NCI-H146 treated with DMSO at 0.1 percent for 48 hours (cell line): ENCODE measurements around the gene LDLRAD4.

ENCODE experiments used
- DNase-seq: peaks from one replicate; lab custom pipeline; 2025; ENCODE audit not compliant: unreplicated experiment; lab: John Stamatoyannopoulos, UW

Gene LDLRAD4

DNA sequence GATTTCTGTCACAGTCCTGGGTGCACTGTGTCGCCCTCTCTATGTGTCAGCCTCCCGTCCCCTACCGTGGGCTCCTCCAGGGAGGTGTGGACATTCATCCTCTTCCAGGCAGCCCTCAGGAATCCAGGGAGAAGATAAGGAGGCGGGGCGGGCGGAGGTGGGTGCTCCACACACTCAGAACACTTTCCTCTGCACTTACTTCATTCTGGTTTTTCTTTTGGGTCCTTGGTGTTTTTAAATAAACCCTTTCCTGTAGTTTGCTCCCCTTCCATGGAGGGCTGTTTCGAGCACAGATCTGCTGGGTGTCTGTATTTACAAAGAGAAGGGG, 323.9 kb downstream of the LDLRAD4 start:
- no peak for DNase-seq

GRCh38 chr18:13543144-13543543, 324.6 kb downstream of the LDLRAD4 start:
- DNase-seq = no peak

DNA sequence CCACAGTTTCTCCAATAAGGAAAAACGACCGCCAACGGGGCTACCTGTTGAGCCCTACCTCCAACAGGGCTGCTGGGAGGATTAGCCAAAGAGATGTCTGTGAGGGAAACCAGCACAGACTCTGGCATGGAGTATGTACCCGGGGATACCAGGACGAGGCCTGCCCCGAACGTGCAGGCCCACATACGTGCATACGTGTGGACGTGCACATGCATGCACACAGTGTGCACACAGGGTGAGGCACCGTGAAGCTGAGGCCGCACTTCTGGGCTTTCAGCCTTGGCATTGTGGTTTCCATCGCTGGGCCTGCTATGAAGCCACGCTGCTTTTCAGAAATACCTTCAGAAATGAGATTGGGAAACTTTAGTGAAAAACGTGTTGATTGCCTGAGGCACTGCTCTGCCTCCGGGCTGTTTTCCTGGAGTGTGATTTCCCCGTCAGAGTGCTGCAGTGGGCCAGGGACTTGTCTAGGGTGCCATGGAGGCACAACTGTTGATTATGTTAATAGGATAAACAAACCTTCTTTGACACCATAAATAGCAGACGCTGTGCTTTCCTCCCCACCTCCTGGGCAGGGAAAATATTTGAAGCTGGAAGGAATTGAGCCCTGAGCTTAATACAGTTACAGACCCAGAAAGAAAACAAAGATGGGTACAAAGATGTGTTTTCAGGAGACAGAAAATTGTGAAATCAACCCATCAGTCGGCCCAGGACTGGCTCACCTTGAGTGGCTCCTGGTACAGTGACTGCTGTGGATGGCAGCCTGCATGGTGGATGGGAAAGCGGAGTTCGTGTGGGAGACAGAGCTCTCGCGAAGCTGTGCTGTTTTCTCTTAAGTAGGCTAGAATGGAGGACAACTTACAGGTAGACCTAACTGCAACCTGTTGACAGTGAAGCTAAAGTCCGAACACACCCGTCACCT, 325.5 kb downstream of the LDLRAD4 start:
- DNase-seq = no peak

- DNase-seq = no peak
Measured at GRCh38 chr18:13544953-13545352, 326.4 kb downstream of the LDLRAD4 start.

DNA sequence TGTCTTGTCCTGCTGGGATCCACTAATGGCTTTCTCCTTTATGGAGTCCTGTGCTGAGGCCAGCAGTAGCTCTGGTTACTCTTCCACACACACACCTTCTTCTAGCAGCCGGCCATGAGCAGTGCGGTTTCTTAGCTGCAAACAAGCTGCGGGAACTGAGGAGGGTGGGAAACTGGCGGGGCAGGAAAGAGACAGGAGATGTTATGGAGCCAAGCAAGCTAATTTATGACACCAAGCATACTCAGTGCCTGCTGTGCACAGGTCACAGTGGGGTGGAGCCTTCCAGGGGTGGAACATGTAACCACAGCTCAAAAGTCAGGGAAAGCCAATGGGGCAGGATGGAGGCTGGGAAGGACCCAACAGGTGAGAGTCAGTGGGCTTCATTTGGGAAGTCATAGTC, 327.0 kb downstream of the LDLRAD4 start:
- DNase-seq = no peak

DNA sequence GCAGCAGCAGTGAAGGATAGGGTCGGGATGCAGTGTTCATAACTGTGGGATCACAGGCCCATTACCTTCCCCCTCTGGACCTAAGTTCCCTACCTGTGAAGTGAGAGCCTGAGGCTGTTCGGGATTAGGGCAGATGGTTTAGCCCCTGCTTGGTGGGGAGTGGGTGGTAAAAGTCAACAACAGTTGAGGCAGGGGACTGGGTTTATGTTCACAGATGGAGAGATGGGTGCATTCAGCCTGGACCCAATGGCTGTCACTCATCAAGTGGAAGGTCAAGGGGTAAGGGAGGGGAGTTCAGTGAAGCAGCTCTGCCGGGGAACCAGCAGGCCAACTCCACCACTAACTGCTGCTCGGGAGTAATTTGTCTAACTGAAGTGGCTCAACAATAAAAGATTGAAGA, 327.4 kb downstream of the LDLRAD4 start:
- DNase-seq = no peak

GRCh38 chr18:13546638-13547037, 328.1 kb downstream of the LDLRAD4 start:
- no peak for DNase-seq

- DNase-seq = no peak
Measured at GRCh38 chr18:13547347-13547746, 328.8 kb downstream of the LDLRAD4 start.

GRCh38 chr18:13548106-13548819, 329.7 kb downstream of the LDLRAD4 start:
- DNase-seq = no peak

DNA sequence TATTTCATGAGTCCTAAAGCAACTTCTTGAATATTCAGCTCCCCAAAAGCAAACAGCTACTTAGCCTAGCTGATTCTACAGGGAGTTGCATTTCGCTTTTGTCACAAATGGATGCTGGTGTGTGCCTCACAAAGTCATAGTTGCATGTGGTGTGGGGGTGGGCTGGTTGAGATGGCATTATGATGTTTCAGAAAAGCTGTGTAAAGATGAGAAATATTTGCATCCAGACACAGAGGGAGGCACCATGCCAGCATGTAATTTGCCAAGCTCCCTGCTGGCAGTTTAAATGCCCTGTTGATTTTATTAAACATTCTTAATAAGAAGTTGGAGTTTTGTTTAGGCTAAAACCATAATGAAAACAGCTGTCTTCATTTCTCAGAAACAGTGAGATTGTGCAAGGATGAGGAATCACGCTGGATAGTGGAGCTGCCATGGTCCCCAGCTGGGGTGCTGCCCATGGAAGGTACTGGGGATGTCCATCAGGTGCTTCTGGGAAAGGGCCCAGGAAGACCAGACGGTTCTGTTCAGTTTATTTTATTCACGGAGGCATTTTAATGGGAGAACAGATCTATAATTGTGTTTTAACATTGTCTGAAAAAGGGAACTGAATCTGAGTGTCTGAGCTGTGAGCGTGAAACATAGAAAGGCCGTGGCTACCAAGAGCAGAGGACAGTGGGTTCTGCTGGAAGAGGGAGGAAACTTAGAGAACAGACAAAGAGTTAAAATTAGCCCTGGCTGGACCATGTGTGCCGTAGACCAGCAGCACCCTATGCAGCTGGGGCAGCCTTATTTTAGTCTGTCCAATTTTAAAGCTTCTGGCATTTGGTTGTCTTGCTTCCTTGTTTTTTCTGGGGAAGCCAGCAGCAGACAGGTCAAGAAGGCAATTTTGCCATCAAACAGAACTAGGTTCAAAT, 330.7 kb downstream of the LDLRAD4 start:
- DNase-seq = no peak

DNA sequence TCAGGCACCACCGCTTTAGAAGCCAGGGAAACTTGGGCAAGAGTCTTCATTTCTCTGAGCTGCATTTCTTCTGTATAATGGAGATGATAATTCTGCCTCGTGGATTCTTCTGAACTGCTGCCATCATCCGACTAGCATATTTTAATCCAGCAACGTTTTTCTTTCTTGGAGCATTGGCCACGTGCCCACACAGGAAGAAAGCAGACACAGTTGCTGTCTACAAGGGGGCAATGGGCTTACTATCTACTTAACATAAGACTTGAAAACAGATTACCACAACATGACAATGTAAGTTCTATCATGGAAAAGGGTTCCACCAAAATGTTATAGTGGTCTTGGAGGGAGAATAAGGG, 331.3 kb downstream of the LDLRAD4 start:
- DNase-seq = no peak

GRCh38 chr18:13550418-13551304, 332.1 kb downstream of the LDLRAD4 start:
- no peak for DNase-seq

- DNase-seq = no peak
Measured at GRCh38 chr18:13551305-13551603, 332.7 kb downstream of the LDLRAD4 start.

DNA sequence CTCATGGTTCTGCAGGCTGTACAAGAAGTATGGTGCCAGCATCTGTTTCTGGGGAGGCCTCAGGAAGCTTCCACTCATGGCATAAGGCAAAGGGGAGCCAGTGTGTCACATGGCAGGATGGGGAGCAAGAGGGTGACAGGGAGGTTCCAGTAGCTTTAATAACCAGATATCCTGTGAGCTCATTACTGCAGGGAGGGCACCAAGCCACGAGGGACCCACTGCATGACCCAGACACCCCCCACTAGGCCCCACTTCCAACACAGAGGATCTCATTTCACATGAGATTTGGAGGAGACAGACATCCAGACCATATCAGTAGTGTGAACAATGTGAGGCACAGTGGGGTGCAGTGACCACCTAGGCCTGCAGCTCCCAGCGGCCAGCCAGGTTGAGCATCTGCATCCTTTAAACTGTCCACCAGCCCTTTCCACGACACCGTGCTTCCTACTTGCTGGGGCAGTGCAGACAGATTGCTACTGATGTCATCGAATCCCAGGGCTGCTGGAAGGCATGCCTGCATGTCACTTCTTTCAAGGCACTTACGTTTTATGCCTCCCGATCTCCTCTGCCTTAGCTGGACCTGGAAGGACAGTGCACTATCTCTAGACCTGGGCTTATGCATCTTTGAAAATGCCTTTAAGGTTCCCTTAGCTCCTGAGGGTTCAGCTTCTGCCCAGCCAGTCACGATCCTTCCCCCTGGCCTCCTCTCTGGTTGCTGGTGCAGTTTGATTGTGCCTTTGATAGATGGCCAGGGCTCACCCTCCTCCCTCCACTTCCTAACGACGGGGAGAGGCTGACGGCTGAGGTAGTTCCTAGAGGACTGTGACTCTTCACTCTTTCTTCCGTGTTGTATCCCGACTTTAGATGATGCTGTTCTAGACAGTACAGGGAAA, 333.5 kb downstream of the LDLRAD4 start:
- DNase-seq = no peak

DNA sequence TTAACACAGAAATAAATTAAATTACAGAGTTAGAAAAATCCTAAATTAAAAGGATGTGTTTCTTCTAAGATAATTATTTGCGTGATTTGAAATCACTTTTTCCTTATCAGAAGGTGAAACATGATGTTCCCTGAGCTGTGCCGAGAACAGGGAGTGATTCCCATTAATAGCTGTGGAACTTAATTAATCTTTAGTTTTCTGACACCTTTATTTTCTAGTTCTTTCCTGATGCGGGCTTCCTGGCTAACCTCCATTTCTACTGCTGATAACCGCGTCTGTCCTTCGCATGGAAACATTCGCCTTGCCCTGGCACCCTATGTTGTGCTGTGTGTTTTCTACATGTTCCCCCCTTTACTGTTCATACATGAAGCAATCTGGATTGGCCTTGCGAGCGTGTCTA, 334.9 kb downstream of the LDLRAD4 start:
- no peak for DNase-seq

GRCh38 chr18:13555192-13555591, 336.6 kb downstream of the LDLRAD4 start:
- DNase-seq = no peak

- DNase-seq = no peak
Measured at GRCh38 chr18:13555865-13556264, 337.3 kb downstream of the LDLRAD4 start.

GRCh38 chr18:13556502-13556901, 337.9 kb downstream of the LDLRAD4 start:
- DNase-seq = no peak

GRCh38 chr18:13558124-13558523, 339.6 kb downstream of the LDLRAD4 start:
- no peak for DNase-seq

DNA sequence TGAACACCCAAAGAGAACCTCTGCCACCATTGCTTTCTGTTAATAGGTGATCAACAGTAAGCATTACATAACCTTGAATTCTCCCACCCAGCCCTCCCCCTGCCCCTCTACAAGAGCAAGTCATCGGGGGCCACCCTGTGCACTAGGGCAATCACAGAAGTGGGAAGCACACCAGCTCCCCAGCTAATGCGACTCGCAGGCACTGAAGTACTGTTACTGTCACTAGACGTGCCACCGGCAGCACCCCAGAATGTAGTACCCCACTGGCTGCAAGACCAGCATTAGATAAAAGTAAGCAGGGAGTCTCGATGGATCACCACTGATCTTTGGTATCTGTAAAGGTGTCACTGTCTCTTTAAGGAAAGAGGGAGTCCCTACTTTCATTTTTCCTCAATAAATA, 340.2 kb downstream of the LDLRAD4 start:
- no peak for DNase-seq
